Skeletal muscle satellite cell (primary cell): ENCODE results near the gene TSPEAR.

Experiments used
- H3K27me3 ChIP-seq: 2 replicates; pipeline ENCODE4 v1.7.0; 2013; ENCODE audit warnings: low read length; ENCODE audit not compliant: control insufficient read depth, insufficient read depth
- H3K36me3 ChIP-seq: 2 replicates; pipeline ENCODE4 v1.7.0; 2013; ENCODE audit warnings: mild to moderate bottlenecking, control low read depth, low read length; ENCODE audit not compliant: insufficient read depth
- H3K4me1 ChIP-seq: 2 replicates; pipeline ENCODE4 v1.7.0; 2013; ENCODE audit warnings: low read length; ENCODE audit not compliant: control insufficient read depth, insufficient read depth
- H3K4me2 ChIP-seq: 2 replicates; pipeline ENCODE4 v1.7.0; 2013; ENCODE audit warnings: mild to moderate bottlenecking, low read length
- H3K4me3 ChIP-seq: 2 replicates; pipeline ENCODE4 v1.7.0; 2013; ENCODE audit warnings: low read length
- H3K9ac ChIP-seq: 2 replicates; pipeline ENCODE4 v1.7.0; 2013; ENCODE audit warnings: mild to moderate bottlenecking, low read depth, low read length, moderate library complexity
- H3K9me3 ChIP-seq: replicated peaks from 2 replicates; pipeline ENCODE4 v1.7.0; 2013; ENCODE audit warnings: mild to moderate bottlenecking, control low read depth, low read length

Gene TSPEAR

GRCh38 chr21:44571844-44572782 is 139.3 kb downstream of the TSPEAR start:
- Histone ChIP-seq H3K4me2 (no peak overlapping the region), H3K4me3 (no peak overlapping the region), H3K9me3 (peaks cover 3% of the 10 kb centered on the region), H3K27me3 (peaks cover 28% of the 10 kb centered on the region), H3K36me3 (no peaks in the 10 kb centered on the region), H3K4me1 (no peaks in the 10 kb centered on the region), H3K9ac (no peak overlapping the region)

GRCh38 chr21:44571296-44571695 is 140.1 kb downstream of the TSPEAR start:
- H3K4me1 ChIP-seq, result no peaks in the 10 kb centered on the region
- no peak overlapping the region for H3K4me2 ChIP-seq
- peaks cover 3% of the 10 kb centered on the region for H3K9me3 ChIP-seq
- H3K36me3 ChIP-seq, result no peaks in the 10 kb centered on the region
- no peak overlapping the region for H3K9ac ChIP-seq
- H3K27me3 ChIP-seq, result peaks cover 28% of the 10 kb centered on the region
- H3K4me3 ChIP-seq, result no peak overlapping the region

- peaks cover 25% of the 10 kb centered on the region for H3K27me3 ChIP-seq
Observed at GRCh38 chr21:44569861-44570517, 141.4 kb downstream of the TSPEAR start.

GRCh38 chr21:44568667-44569556 is 142.5 kb downstream of the TSPEAR start:
- Histone ChIP-seq H3K36me3 (no peaks in the 10 kb centered on the region), H3K27me3 (peaks cover 24% of the 10 kb centered on the region), H3K4me2 (no peak overlapping the region), H3K9ac (no peak overlapping the region), H3K4me1 (no peaks in the 10 kb centered on the region), H3K9me3 (peaks cover 3% of the 10 kb centered on the region), H3K4me3 (no peak overlapping the region)

More at GRCh38 chr21:44569861-44570517, 141.4 kb downstream of the TSPEAR start:
- Histone ChIP-seq H3K9me3 (peaks cover 3% of the 10 kb centered on the region), H3K36me3 (no peaks in the 10 kb centered on the region), H3K4me2 (no peak overlapping the region), H3K4me1 (no peaks in the 10 kb centered on the region), H3K4me3 (no peak overlapping the region), H3K9ac (no peak overlapping the region)

GRCh38 chr21:44568261-44568660 is 143.1 kb downstream of the TSPEAR start:
- H3K9ac ChIP-seq, result no peak overlapping the region
- no peak overlapping the region for H3K4me2 ChIP-seq
- H3K9me3 ChIP-seq, result peaks cover 3% of the 10 kb centered on the region
- H3K4me3 ChIP-seq, result no peak overlapping the region
- H3K36me3 ChIP-seq, result no peaks in the 10 kb centered on the region
- H3K27me3 ChIP-seq, result peaks cover 25% of the 10 kb centered on the region
- H3K4me1 ChIP-seq, result no peaks in the 10 kb centered on the region

- H3K4me2 ChIP-seq, result no peak overlapping the region
- H3K36me3 ChIP-seq, result no peaks in the 10 kb centered on the region
- H3K9ac ChIP-seq, result no peak overlapping the region
- peaks cover 19% of the 10 kb centered on the region for H3K27me3 ChIP-seq
- no peak overlapping the region for H3K4me3 ChIP-seq
- H3K9me3 ChIP-seq, result peaks cover 3% of the 10 kb centered on the region
- H3K4me1 ChIP-seq, result no peaks in the 10 kb centered on the region
Observed at GRCh38 chr21:44567481-44568171, 143.7 kb downstream of the TSPEAR start.

- no peaks in the 10 kb centered on the region for H3K4me1 ChIP-seq
- H3K27me3 ChIP-seq, result peaks cover 18% of the 10 kb centered on the region
- no peak overlapping the region for H3K4me2 ChIP-seq
- peaks cover 1% of the 10 kb centered on the region for H3K9me3 ChIP-seq
- H3K4me3 ChIP-seq, result no peak overlapping the region
- no peaks in the 10 kb centered on the region for H3K36me3 ChIP-seq
- no peak overlapping the region for H3K9ac ChIP-seq
Observed at GRCh38 chr21:44566403-44566802, 145.0 kb downstream of the TSPEAR start.

GRCh38 chr21:44564886-44565598 is 146.3 kb downstream of the TSPEAR start:
- Histone ChIP-seq H3K4me3 (no peak overlapping the region), H3K9me3 (no peaks in the 10 kb centered on the region)

GRCh38 chr21:44564099-44564498 is 147.3 kb downstream of the TSPEAR start:
- Histone ChIP-seq H3K27me3 (peaks cover 22% of the 10 kb centered on the region), H3K9me3 (no peaks in the 10 kb centered on the region), H3K4me3 (no peak overlapping the region), H3K4me2 (no peak overlapping the region), H3K9ac (no peak overlapping the region), H3K36me3 (no peaks in the 10 kb centered on the region), H3K4me1 (no peaks in the 10 kb centered on the region)

More at GRCh38 chr21:44564886-44565598, 146.3 kb downstream of the TSPEAR start:
- no peaks in the 10 kb centered on the region for H3K36me3 ChIP-seq
- H3K9ac ChIP-seq, result no peak overlapping the region
- H3K4me2 ChIP-seq, result no peak overlapping the region
- H3K27me3 ChIP-seq, result peaks cover 16% of the 10 kb centered on the region
- H3K4me1 ChIP-seq, result no peaks in the 10 kb centered on the region

- no peaks in the 10 kb centered on the region for H3K9me3 ChIP-seq
- H3K9ac ChIP-seq, result no peak within 1 kb of the TSS
- H3K36me3 ChIP-seq, result no peaks in the 10 kb centered on the region
- no peaks in the 10 kb centered on the region for H3K4me1 ChIP-seq
- no peak within 1 kb of the TSS for H3K4me3 ChIP-seq
- H3K27me3 ChIP-seq, result peaks cover 59% of the 10 kb centered on the region
- no peak within 1 kb of the TSS for H3K4me2 ChIP-seq
Observed at GRCh38 chr21:44558695-44559094, 152.7 kb downstream of the TSPEAR start, which contains the start of gene KRTAP10-3. Gene KRTAP10-3 (minus strand): TSS chr21:44558795. CDS start chr21:44558715, 80 bp downstream.
